ENCODE data around the gene CPNE6. TPM values are rescaled to one million over a fixed set of nuclear protein-coding genes. Genes with fewer than 3 reads are reported as not detected.

The CPNE6 gene
- total RNA-seq, 1 experiment from 2014 or later, result not detected

DNA sequence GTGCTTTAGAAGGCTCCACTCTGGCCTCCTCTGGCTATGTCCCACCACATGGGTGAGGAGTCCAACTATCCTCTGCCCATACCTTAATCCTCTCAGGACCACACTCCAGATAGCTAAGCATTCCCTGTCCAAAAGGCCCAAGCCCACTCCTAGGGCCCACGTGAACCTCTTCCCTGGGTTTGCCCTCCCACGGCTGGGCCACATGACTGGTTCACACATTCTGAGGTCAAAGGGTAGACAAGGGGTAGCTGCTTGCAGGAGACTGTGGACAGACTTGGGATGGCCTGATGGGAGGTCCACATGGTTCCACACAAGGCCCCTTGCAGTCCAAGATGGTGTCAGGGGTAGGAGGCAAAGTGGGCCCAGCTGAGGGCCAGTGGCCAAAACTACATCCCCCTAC lies 16.7 kb downstream of the CPNE6 start:
- no peak for DNase-seq (ENCODE audit: low spot score)
- ChIA-PET POLR2A (ENCODE audit: low non-redundant PET) (no interaction called here), CTCF (interaction anchor here (0.7 kb wide), 1 partner anchor 1002 kb away, joined by 4 read pairs; no protein-coding TSS in a partner anchor)
- Histone ChIP-seq H3K27me3 (replicated peaks; ENCODE audit: insufficient read depth, low read depth, low read length, poor library complexity) (no peaks in the 10 kb centered on the region), H3K27ac (ENCODE audit: low read depth, low read length, poor library complexity, severe bottlenecking) (no peak overlapping the region), H3K4me1 (ENCODE audit: insufficient read depth, low read length, poor library complexity, severe bottlenecking) (peaks cover under 1% of the 10 kb centered on the region), H3K36me3 (ENCODE audit: insufficient read depth, low read length, poor library complexity, severe bottlenecking) (no peaks in the 10 kb centered on the region), H3K9me3 (ENCODE audit: low read depth, low read length, poor library complexity, severe bottlenecking) (no peaks in the 10 kb centered on the region), H3K4me3 (ENCODE audit: low read depth, low read length, poor library complexity, severe bottlenecking) (no peak overlapping the region)
- BruUV-seq (replicated peaks), result no TSS peak
- intact Hi-C loops (cut with micrococcal nuclease; ENCODE audit: unreplicated experiment), result no loop called here
- TF ChIP-seq EZH2 (IDR thresholded peaks at IDR 0.05; ENCODE audit: borderline replicate concordance, low read depth, low read length, poor library complexity, severe bottlenecking), result no peak
- TF ChIP-seq, protein P1, sequence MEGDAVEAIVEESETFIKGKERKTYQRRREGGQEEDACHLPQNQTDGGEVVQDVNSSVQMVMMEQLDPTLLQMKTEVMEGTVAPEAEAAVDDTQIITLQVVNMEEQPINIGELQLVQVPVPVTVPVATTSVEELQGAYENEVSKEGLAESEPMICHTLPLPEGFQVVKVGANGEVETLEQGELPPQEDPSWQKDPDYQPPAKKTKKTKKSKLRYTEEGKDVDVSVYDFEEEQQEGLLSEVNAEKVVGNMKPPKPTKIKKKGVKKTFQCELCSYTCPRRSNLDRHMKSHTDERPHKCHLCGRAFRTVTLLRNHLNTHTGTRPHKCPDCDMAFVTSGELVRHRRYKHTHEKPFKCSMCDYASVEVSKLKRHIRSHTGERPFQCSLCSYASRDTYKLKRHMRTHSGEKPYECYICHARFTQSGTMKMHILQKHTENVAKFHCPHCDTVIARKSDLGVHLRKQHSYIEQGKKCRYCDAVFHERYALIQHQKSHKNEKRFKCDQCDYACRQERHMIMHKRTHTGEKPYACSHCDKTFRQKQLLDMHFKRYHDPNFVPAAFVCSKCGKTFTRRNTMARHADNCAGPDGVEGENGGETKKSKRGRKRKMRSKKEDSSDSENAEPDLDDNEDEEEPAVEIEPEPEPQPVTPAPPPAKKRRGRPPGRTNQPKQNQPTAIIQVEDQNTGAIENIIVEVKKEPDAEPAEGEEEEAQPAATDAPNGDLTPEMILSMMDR (conservative IDR thresholded peaks at IDR 0.05; ENCODE audit: low read depth, low read length), result no peak

- Histone ChIP-seq H3K36me3 (ENCODE audit: insufficient read depth, low read length, poor library complexity, severe bottlenecking) (no peaks in the 10 kb centered on the region), H3K27me3 (replicated peaks; ENCODE audit: insufficient read depth, low read depth, low read length, poor library complexity) (no peaks in the 10 kb centered on the region), H3K4me1 (ENCODE audit: insufficient read depth, low read length, poor library complexity, severe bottlenecking) (peaks cover 8% of the 10 kb centered on the region), H3K27ac (ENCODE audit: low read depth, low read length, poor library complexity, severe bottlenecking) (no peak overlapping the region), H3K9me3 (ENCODE audit: low read depth, low read length, poor library complexity, severe bottlenecking) (no peaks in the 10 kb centered on the region), H3K4me3 (ENCODE audit: low read depth, low read length, poor library complexity, severe bottlenecking) (no peak overlapping the region)
- CTCF ChIA-PET, result interaction anchor here (1.2 to 1.5 kb wide), 2 partner anchors 10 to 32 kb away, joined by 4 to 13 read pairs; no protein-coding TSS in a partner anchor
- intact Hi-C loops (cut with micrococcal nuclease; ENCODE audit: unreplicated experiment), result loop anchor here (1.0 kb wide), 2 partner anchors 32 to 76 kb away; no protein-coding TSS in a partner anchor
- POLR2A ChIA-PET (ENCODE audit: low non-redundant PET), result no interaction called here
- TF ChIP-seq, protein P1 (conservative IDR thresholded peaks at IDR 0.05; ENCODE audit: low read depth, low read length), result no peak
- TF ChIP-seq EZH2 (IDR thresholded peaks at IDR 0.05; ENCODE audit: borderline replicate concordance, low read depth, low read length, poor library complexity, severe bottlenecking), result no peak
- BruUV-seq (replicated peaks), result no TSS peak
- no peak for DNase-seq (ENCODE audit: low spot score)
These were observed 18.5 kb downstream of the CPNE6 start for GRCh38 chr14:24089890-24090289.

DNA sequence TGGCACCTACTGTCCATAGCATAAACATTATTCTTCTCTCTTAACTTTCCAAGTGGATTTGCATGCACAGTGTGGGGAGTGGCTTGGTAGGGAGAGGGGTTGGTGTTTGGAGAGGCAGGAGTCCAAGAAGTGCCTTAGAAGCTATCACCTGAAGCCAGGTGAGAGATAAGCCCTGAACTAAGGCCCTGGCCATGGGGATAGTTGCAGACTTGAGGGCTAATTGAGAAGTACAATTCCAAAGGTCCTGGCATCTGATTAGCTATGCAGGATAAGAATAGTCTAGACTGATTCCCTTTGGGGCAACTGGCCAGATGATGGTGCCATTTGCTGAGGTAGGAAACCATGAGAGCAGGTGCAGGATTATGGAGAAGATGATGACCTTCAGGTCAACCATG lies 20.7 kb downstream of the CPNE6 start:
- DNase-seq (ENCODE audit: low spot score), result no peak
- intact Hi-C loops (cut with micrococcal nuclease; ENCODE audit: unreplicated experiment), result no loop called here
- no peak for TF ChIP-seq EZH2 (IDR thresholded peaks at IDR 0.05; ENCODE audit: borderline replicate concordance, low read depth, low read length, poor library complexity, severe bottlenecking)
- TF ChIP-seq, protein P1 (conservative IDR thresholded peaks at IDR 0.05; ENCODE audit: low read depth, low read length), result no peak
- ChIA-PET CTCF (interaction anchor here (1.4 kb wide), 1 partner anchor 34 kb away, joined by 3 read pairs; no protein-coding TSS in a partner anchor), POLR2A (ENCODE audit: low non-redundant PET) (no interaction called here)
- Histone ChIP-seq H3K4me1 (ENCODE audit: insufficient read depth, low read length, poor library complexity, severe bottlenecking) (peaks cover 12% of the 10 kb centered on the region), H3K27me3 (replicated peaks; ENCODE audit: insufficient read depth, low read depth, low read length, poor library complexity) (no peaks in the 10 kb centered on the region), H3K36me3 (ENCODE audit: insufficient read depth, low read length, poor library complexity, severe bottlenecking) (no peaks in the 10 kb centered on the region), H3K27ac (ENCODE audit: low read depth, low read length, poor library complexity, severe bottlenecking) (no peak overlapping the region), H3K9me3 (ENCODE audit: low read depth, low read length, poor library complexity, severe bottlenecking) (no peaks in the 10 kb centered on the region), H3K4me3 (ENCODE audit: low read depth, low read length, poor library complexity, severe bottlenecking) (no peak overlapping the region)
- no TSS peak for BruUV-seq (replicated peaks)

Measured in A673 (cell line).